Gastrocnemius medialis (tissue), 4 donors: ENCODE data around the gene DPYSL4. TPM values are rescaled to one million over a fixed set of nuclear protein-coding genes. Genes with fewer than 3 reads are reported as not detected.

Source experiments
- ATAC-seq, 2 donors: fragments of 150-250 bp; one replicate each; pipeline ENCODE4 v1.9.1; 2016
- DNase-seq, 2 donors: peaks; one replicate each; pipeline ENCODE4 v3.0.0-alpha.2; 2019
- H3K27ac ChIP-seq, 4 donors: fragments of 200-600 bp; sonication (generic); 1 replicate in 1 of 4; 2 replicates in 3 of 4; pipeline ENCODE4 v1.5.1; 2016 to 2018; ENCODE audit warnings: mild to moderate bottlenecking in 2 of 4, moderate library complexity in 1 of 4
- H3K27me3 ChIP-seq, 3 donors: fragments of 200-600 bp; sonication (generic) in 2 of 3; 1 replicate in 1 of 3; 2 replicates in 2 of 3; pipeline versions ENCODE4 v1.5.1 to v1.6.0; 2016 to 2019; ENCODE audit warnings: mild to moderate bottlenecking in 1 of 3, moderate library complexity in 1 of 3
- H3K36me3 ChIP-seq, 2 donors: fragments of 200-600 bp; sonication (generic) in 1 of 2; one replicate each; pipeline ENCODE4 v1.5.1; 2017 to 2018
- H3K4me1 ChIP-seq, 2 donors: fragments of 200-600 bp; sonication (generic) in 1 of 2; one replicate each; pipeline ENCODE4 v1.5.1; 2016 to 2017; ENCODE audit warnings: mild to moderate bottlenecking in 2 of 2
- H3K4me3 ChIP-seq, 4 donors: fragments of 200-600 bp; sonication (generic) in 3 of 4; 1 replicate in 1 of 4; 2 replicates in 3 of 4; pipeline ENCODE4 v1.5.1; 2016 to 2019; ENCODE audit warnings: mild to moderate bottlenecking in 2 of 4
- H3K9me3 ChIP-seq, 3 donors: fragments of 200-600 bp; sonication (generic) in 2 of 3; 1 replicate in 1 of 3; 2 replicates in 2 of 3; pipeline ENCODE4 v1.5.1; 2016 to 2019
- CTCF ChIP-seq, 5 experiments: fragments of 450-650 bp in 3 of 5; fragments of 200-600 bp in 2 of 5; sonication (generic) in 2 of 5; IDR thresholded peaks in 4 of 5; conservative IDR thresholded peaks in 1 of 5; 1 replicate in 4 of 5; 2 replicates in 1 of 5; pipeline ENCODE4 v1.5.1; 2016 to 2019; ENCODE audit warnings: antibody characterized with exemption in 5 of 5, mild to moderate bottlenecking in 3 of 5, moderate library complexity in 3 of 5
- POLR2A ChIP-seq, 2 donors: fragments of 450-650 bp; IDR thresholded peaks; one replicate each; pipeline ENCODE4 v1.6.1; 2017; ENCODE audit warnings: antibody characterized with exemption in 2 of 2, mild to moderate bottlenecking in 2 of 2, moderate library complexity in 2 of 2
- in situ Hi-C, 4 donors: fragments of 200-750 bp; cut with MboI; loops; one replicate each; pipeline versions ENCODE4 v1.15.0 to v1.8.0; 2017; ENCODE audit warnings: low sequenced_read_pairs in 4 of 4
- intact Hi-C: fragments of 100-400 bp; cut with DNase I; formaldehyde crosslinking; loops from one replicate; pipeline ENCODE4 v1.15.1; 2023; ENCODE audit warnings: low total_unique reads
- total RNA-seq, 4 donors: library from RNA; depleted of rRNA; stranded (reverse); fragments of >200 nt; gene quantifications; one replicate each; pipeline versions ENCODE4 v1.1.0 to v1.2.3, GENCODE V29; 2016

The DPYSL4 gene
- total RNA-seq, 4 donors from 2014 or later, result 0.29 to 1.3 (median 0.46) TPM

GRCh38 chr10:132145521-132146185 lies 41.1 kb upstream of the DPYSL4 start:
- no peak for DNase-seq
- H3K27ac ChIP-seq, result no peak overlapping the region
- H3K27me3 ChIP-seq, result no peaks in the 10 kb centered on the region
- intact Hi-C loops (no loop called here), in situ Hi-C loops (loop anchor here in 2 of 4 donors (10.0 kb wide), 1 partner anchor 261 kb away; no protein-coding TSS in a partner anchor)
- ATAC-seq, result no peak
- TF ChIP-seq CTCF (IDR thresholded peaks at IDR 0.05 in 4 of 5, conservative IDR thresholded peaks at IDR 0.05 in 1 of 5), result no peak
- TF ChIP-seq POLR2A (IDR thresholded peaks at IDR 0.05), result no peak
- no peaks in the 10 kb centered on the region for H3K9me3 ChIP-seq
- no peak overlapping the region for H3K4me3 ChIP-seq
- no peaks in the 10 kb centered on the region for H3K36me3 ChIP-seq
- H3K4me1 ChIP-seq, result no peaks in the 10 kb centered on the region

GRCh38 chr10:132146271-132146671 lies 40.5 kb upstream of the DPYSL4 start:
- in situ Hi-C loops, result loop anchor here in 2 of 4 donors (10.0 kb wide), 1 partner anchor 261 kb away; no protein-coding TSS in a partner anchor

DNA sequence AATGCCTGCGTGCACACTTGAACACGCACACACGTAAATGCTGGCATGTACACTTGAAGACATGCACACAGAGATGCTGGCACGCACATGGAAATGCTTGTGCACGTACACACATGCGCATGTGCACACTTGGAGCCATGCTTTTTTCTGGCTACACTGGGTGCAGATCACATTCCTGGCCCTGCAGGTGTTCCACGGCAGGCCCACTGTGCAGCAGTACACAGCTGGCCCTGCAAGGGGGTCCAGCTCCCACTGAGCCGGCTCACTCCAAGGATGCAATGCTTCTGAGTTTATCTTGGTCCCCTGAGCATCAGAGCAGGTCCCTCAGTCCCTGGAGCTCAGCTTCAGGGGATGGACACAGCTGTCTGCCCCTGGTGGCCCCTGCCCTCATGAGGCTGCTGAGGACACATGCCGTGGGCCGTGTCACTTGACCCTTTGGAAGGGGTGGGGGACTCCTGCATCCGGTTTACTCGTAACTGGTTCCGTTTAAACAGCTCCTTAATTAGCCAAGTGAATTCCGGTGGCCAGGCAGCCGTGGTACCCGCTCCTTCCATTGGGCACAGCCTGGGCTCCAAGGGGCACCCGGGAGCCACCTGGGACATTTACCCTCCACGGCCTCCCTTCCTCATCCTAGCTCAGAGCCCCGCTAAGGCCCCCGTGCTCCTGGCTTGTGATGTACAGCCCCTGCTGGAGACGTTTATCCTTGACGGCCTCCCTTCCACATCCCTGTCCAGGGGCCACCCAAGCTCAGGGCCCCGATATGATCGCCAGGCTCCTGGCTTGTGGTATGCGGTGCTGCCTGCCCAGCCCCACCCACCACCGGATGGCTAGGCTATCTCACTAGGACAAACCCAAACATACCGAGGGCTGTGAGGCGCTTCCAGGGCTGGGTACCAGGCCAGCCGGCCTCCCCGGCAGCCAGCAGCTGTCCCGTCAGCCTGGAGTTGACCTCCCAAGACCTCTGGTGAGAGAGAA lies 39.5 kb upstream of the DPYSL4 start:
- intact Hi-C loops, result no loop called here
- H3K27ac ChIP-seq, result no peak overlapping the region
- ATAC-seq (no peak), DNase-seq (no peak)
- H3K4me3 ChIP-seq, result no peak overlapping the region
- in situ Hi-C loops, result loop anchor here in 2 of 4 donors (10.0 kb wide), 1 partner anchor 262 kb away; no protein-coding TSS in a partner anchor
- H3K9me3 ChIP-seq, result no peaks in the 10 kb centered on the region
- H3K36me3 ChIP-seq, result no peaks in the 10 kb centered on the region
- TF ChIP-seq POLR2A (IDR thresholded peaks at IDR 0.05), result no peak
- no peak for TF ChIP-seq CTCF (IDR thresholded peaks at IDR 0.05 in 4 of 5, conservative IDR thresholded peaks at IDR 0.05 in 1 of 5)
- H3K4me1 ChIP-seq, result no peaks in the 10 kb centered on the region
- no peaks in the 10 kb centered on the region for H3K27me3 ChIP-seq

More at GRCh38 chr10:132146271-132146671, 40.5 kb upstream of the DPYSL4 start:
- TF ChIP-seq CTCF (IDR thresholded peaks at IDR 0.05 in 4 of 5, conservative IDR thresholded peaks at IDR 0.05 in 1 of 5), result no peak
- TF ChIP-seq POLR2A (IDR thresholded peaks at IDR 0.05), result no peak
- H3K27ac ChIP-seq, result no peak overlapping the region
- ATAC-seq, result no peak
- intact Hi-C loops, result no loop called here
- H3K9me3 ChIP-seq, result no peaks in the 10 kb centered on the region
- H3K27me3 ChIP-seq, result no peaks in the 10 kb centered on the region
- no peak overlapping the region for H3K4me3 ChIP-seq
- no peaks in the 10 kb centered on the region for H3K4me1 ChIP-seq
- DNase-seq, result no peak
- no peaks in the 10 kb centered on the region for H3K36me3 ChIP-seq

DNA sequence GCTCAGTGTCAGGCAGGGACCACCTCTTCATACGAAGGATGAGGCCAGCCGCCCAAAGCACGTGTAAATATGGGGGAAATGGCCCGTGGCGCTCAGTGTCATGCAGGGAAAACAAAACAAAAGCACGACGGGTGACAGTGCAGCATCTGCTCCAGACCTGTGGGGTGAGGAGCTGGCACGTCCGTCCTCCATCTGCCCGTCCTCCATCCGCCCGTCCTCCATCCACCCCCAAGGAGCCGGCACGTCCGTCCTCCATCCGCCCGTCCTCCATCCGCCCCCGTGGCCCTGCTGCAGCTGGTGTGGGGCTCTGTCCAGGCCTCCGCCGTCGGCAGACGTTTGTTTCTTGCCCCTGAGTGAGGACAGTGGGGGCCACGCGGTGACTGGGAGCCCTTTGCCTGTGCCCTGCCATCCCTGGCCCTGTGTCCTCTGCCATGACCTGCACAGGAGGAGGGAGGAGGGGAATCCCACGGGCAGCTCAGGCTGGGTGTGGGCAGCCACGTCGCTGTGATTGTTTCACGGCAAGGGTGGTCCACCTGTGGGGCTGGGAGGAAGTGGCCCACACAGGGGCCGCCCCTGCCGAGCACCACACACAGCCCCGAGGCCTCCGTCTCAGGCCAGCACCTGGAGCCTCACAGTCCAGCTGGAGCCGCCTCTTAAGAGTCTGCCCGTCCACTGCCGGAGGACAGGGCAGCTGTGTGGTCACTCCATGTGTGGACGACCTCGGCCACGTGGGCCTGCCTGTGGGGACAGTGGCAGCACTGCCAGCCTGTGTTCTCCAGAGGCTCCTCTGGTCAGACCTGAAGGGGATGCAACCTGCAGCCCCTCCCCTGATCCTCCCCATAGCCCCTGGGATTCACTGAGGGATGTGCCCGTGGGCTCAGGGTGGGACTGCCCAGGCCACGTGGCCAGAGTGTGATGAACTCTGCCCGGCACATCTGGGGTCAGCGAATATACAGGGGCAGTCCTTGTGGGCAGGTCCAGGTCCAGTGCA lies 38.2 kb upstream of the DPYSL4 start:
- Histone ChIP-seq H3K9me3 (no peaks in the 10 kb centered on the region), H3K4me1 (no peaks in the 10 kb centered on the region), H3K27me3 (no peaks in the 10 kb centered on the region), H3K36me3 (no peaks in the 10 kb centered on the region), H3K4me3 (no peak overlapping the region), H3K27ac (no peak overlapping the region)
- DNase-seq, result no peak
- in situ Hi-C loops (loop anchor here in 2 of 4 donors (10.0 kb wide), 1 partner anchor 264 kb away; no protein-coding TSS in a partner anchor), intact Hi-C loops (no loop called here)
- TF ChIP-seq POLR2A (IDR thresholded peaks at IDR 0.05), result no peak
- TF ChIP-seq CTCF (IDR thresholded peaks at IDR 0.05 in 4 of 5, conservative IDR thresholded peaks at IDR 0.05 in 1 of 5), result no peak
- ATAC-seq, result no peak
